Thyroid gland (tissue), 4 donors: ENCODE measurements around the gene WDFY1. TPM values are rescaled to one million over a fixed set of nuclear protein-coding genes. Genes with fewer than 3 reads are reported as not detected.

Experiments
- DNase-seq, 2 donors: peaks; one replicate each; pipeline ENCODE4 v3.0.0-alpha.2; 2019
- H3K27ac ChIP-seq, 3 donors: fragments of 200-600 bp; sonication (generic); 1 replicate in 2 of 3; 2 replicates in 1 of 3; pipeline ENCODE4 v1.5.1; 2016 to 2019; ENCODE audit warnings: mild to moderate bottlenecking in 1 of 3, moderate library complexity in 1 of 3
- H3K27me3 ChIP-seq: fragments of 200-600 bp; sonication (generic); one replicate; pipeline ENCODE4 v1.5.1; 2019
- H3K36me3 ChIP-seq, 2 donors: fragments of 200-600 bp; sonication (generic); one replicate each; pipeline ENCODE4 v1.5.1; 2016 to 2019
- H3K4me1 ChIP-seq, 2 donors: fragments of 200-600 bp; sonication (generic); one replicate each; pipeline ENCODE4 v1.5.1; 2017 to 2019
- H3K4me3 ChIP-seq, 3 donors: fragments of 200-600 bp; sonication (generic); replicated peaks in 1 of 3; 1 replicate in 2 of 3; 2 replicates in 1 of 3; pipeline ENCODE4 v1.5.1; 2016; ENCODE audit warnings: mild to moderate bottlenecking in 1 of 3
- H3K9me3 ChIP-seq: fragments of 200-600 bp; sonication (generic); one replicate; pipeline ENCODE4 v1.5.1; 2017
- POLR2A ChIP-seq, 2 donors: fragments of 450-650 bp; IDR thresholded peaks; one replicate each; pipeline ENCODE4 v1.6.1; 2017; ENCODE audit warnings: antibody characterized with exemption in 2 of 2, mild to moderate bottlenecking in 2 of 2, moderate library complexity in 1 of 2
- WGBS, 2 donors: methylation state at CpG; one replicate each; pipeline ENCODE4 v1.1.5; 2017; 5-methylcytosine and 5-hydroxymethylcytosine counted together
- intact Hi-C: fragments of 100-400 bp; cut with DNase I; formaldehyde crosslinking; loops from one replicate; pipeline ENCODE4 v1.15.1; 2023
- total RNA-seq, 4 donors: library from RNA; depleted of rRNA; stranded (reverse); fragments of >200 nt; gene quantifications; one replicate each; pipeline ENCODE4 v1.2.3, GENCODE V29; 2016
- TF ChIP-seq, protein P1 (sequence below), 6 experiments: fragments of 200-600 bp in 3 of 6; fragments of 450-650 bp in 3 of 6; sonication (generic) in 3 of 6; IDR thresholded peaks; one replicate each; pipeline ENCODE4 v1.5.1; 2016 to 2019; ENCODE audit warnings: antibody characterized with exemption in 6 of 6, mild to moderate bottlenecking in 2 of 6, inconsistent platforms in 1 of 6, moderate library complexity in 1 of 6

WDFY1 gene
- total RNA-seq, 4 donors from 2014 or later, result 49.4 to 87.7 (median 59.6) TPM

DNA sequence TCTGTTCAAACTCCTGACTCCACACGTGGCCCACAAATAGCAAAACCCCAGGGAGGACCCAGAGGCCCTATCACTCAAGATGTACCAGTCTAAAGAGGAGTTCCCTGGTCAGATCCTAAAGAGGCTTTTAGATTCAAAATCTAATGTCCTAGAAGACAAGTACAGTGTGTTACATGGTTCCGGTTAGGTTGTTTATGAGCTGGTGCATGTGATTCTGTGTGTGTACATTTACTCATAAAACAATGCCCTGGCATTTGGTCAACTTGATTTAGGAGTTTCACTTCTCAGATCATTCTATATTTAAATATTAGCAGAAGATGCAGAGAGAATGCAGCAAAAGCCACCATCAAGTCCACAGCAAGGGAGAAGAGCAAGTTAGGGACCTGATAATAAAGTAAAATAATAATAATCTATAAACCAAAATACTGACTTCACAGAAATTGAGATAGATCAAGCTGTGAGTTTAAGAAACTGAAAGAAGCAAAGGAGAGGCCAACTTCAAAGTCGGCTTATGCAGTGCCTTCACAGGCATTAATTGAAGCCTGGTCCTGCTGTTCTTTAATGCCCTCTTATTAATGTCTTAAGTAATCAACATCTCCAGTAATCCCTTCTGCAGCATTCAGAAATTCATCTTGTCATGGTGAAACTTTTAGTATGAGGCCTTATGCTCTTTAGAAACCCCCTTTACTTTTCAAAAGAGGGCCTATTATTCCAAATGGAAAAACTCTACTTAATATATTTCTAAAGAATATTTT, 103.5 kb downstream of the WDFY1 start:
- Histone ChIP-seq H3K9me3 (no peaks in the 10 kb centered on the region), H3K36me3 (no peaks in the 10 kb centered on the region), H3K27ac (no peak overlapping the region), H3K27me3 (no peaks in the 10 kb centered on the region), H3K4me3 (no peak overlapping the region), H3K4me1 (peaks cover 6 to 12% of the 10 kb centered on the region in 2 donors)
- intact Hi-C loops, result no loop called here
- WGBS, 2 donors, result 73 to 83% methylated on average over 3 of the region's 3 CpGs
- TF ChIP-seq, protein P1, sequence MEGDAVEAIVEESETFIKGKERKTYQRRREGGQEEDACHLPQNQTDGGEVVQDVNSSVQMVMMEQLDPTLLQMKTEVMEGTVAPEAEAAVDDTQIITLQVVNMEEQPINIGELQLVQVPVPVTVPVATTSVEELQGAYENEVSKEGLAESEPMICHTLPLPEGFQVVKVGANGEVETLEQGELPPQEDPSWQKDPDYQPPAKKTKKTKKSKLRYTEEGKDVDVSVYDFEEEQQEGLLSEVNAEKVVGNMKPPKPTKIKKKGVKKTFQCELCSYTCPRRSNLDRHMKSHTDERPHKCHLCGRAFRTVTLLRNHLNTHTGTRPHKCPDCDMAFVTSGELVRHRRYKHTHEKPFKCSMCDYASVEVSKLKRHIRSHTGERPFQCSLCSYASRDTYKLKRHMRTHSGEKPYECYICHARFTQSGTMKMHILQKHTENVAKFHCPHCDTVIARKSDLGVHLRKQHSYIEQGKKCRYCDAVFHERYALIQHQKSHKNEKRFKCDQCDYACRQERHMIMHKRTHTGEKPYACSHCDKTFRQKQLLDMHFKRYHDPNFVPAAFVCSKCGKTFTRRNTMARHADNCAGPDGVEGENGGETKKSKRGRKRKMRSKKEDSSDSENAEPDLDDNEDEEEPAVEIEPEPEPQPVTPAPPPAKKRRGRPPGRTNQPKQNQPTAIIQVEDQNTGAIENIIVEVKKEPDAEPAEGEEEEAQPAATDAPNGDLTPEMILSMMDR (IDR thresholded peaks at IDR 0.05), result no peak
- TF ChIP-seq POLR2A (IDR thresholded peaks at IDR 0.05), result no peak
- no peak for DNase-seq

DNA sequence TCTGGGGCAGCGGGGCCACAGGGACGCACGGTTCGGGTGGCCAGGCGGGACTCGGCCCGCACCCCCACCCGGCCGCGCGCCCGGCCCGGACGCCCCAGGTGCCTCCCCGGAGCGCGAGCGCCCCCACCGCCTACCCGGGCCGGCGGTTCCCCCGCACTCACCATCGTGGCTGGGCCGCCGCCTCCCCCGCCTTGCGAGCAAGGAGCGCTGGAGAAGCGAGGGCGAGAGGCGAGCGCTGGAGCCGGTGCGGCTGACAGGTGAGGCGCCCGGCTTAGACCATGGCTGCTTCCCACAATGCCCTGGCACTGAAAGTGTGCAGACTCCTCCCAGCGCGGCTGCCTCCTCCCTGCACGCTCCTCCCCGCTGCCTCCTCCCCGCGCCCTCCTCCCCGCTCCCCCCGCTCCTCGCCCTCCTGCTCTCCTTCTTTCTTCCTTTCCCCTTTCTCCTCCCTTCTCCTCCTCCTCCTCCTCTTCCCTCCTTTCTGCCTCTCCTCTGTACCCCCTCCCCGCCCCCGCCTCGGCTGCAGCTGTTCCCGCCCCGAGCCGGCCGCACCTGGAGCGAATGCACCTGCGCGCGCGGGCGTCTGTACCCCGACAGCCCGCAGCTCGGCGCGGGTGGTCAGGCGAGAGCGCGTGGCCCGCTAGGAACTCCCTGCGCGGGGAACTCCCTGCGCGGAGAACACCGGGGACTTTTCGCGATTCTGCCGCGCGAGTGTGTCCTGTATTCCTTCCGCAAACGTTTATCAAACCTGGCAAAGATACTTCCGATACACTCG, 107.7 kb downstream of the WDFY1 start, which contains the start of gene AP1S3:
Gene AP1S3 (minus strand): TSS at position 296 of the 775 bp plus-strand sequence. CDS start 132 bp downstream, at position 164.
- WGBS, 2 donors, result 0 to 2% methylated on average over 23 to 43 of the region's 82 CpGs
- intact Hi-C loops, result no loop called here
- peaks cover 27 to 36% of the 10 kb centered on the region in 2 donors for H3K4me1 ChIP-seq

DNA sequence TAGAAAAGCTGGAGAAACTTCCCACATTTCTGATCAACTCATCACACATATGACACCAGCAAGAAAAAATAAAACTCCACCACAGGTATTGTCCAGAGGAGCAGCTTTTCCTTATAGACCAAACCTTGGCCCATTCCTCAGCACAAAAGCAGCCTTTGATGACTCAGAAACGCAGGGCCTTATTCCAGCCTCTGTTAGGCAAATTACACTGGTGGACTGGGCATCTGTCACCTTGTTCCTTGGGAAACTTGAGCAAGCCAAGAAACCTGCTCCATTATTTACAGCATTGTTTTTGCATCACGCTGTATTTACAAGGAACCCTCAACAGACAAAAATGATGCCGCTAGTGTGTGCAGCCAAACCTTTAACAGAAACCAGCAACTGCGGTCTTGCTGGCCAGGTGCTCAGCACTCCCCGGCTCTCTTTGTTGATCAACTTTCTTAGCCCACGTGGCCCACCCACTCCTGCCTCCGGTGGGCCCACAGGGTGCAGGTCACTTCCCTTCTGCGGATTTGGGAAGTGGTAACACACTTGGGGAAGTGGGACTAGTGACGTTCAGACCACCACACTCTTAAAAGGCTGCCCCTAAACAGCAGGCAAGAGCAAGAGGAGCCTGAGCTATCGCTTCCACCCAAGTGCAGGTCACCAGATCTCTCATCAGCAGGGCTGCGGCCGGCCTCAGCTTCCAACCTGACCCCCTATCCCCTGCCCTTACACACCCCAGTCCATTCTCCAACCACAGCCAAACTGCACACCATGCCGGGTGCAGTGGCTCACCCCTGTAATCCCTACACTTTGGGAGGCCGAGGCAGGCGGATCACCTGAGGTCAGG, 109.2 kb downstream of the WDFY1 start:
- DNase-seq, result no peak
- Histone ChIP-seq H3K9me3 (no peaks in the 10 kb centered on the region), H3K27ac (peak overlapping the region; percentile 85 to 97 (median 86)), H3K27me3 (no peaks in the 10 kb centered on the region), H3K4me1 (peaks cover 31 to 36% of the 10 kb centered on the region in 2 donors), H3K36me3 (no peaks in the 10 kb centered on the region), H3K4me3 (peak overlapping the region in 1 of 3 donors; percentile 60)
- TF ChIP-seq POLR2A (IDR thresholded peaks at IDR 0.05), result no peak
- TF ChIP-seq, protein P1 (IDR thresholded peaks at IDR 0.05), result no peak
- 70 to 85% methylated on average over 15 of the region's 15 CpGs for WGBS, 2 donors
- intact Hi-C loops, result no loop called here

More for the DNA sequence above, 107.7 kb downstream of the WDFY1 start, which contains the start of gene AP1S3:
- DNase-seq, result peak; percentile 91 to 92
- no peaks in the 10 kb centered on the region for H3K27me3 ChIP-seq
- peak within 1 kb of the TSS; percentile 85 to 97 (median 86) for H3K27ac ChIP-seq
- no peaks in the 10 kb centered on the region for H3K9me3 ChIP-seq
- no peaks in the 10 kb centered on the region for H3K36me3 ChIP-seq
- peak within 1 kb of the TSS; percentile 60 to 97 (median 70) for H3K4me3 ChIP-seq
- TF ChIP-seq POLR2A (IDR thresholded peaks at IDR 0.05), result peak in 1 of 2 donors; percentile 95
- TF ChIP-seq, protein P1 (IDR thresholded peaks at IDR 0.05), result peak in 1 of 6 experiments; percentile 28

DNA sequence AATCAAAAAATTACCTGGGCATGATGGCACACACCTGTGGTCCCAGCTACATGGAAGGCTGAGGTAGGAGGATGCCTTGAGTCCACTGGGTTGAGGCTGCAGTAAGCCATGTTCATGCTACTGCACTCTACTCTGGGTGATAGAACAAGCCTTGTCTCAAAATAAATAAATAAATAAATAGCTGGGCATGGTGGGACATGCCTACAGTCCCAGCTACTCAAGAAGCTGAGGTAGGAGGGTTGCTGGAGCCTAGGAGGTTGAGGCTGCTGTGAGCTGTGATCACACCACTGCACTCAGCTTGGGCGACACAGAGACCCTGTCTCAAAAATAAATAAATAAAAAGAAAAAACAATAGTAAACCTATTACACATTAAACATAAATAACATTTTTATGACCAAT, 110.7 kb downstream of the WDFY1 start:
- intact Hi-C loops, result no loop called here
- TF ChIP-seq POLR2A (IDR thresholded peaks at IDR 0.05), result no peak
- TF ChIP-seq, protein P1 (IDR thresholded peaks at IDR 0.05), result no peak

More for the DNA sequence above, 110.7 kb downstream of the WDFY1 start:
- H3K9me3 ChIP-seq, result no peaks in the 10 kb centered on the region
- no peak for DNase-seq
- H3K27me3 ChIP-seq, result no peaks in the 10 kb centered on the region
- no peaks in the 10 kb centered on the region for H3K36me3 ChIP-seq
- peaks cover 31 to 34% of the 10 kb centered on the region in 2 donors for H3K4me1 ChIP-seq
- no peak overlapping the region for H3K4me3 ChIP-seq
- H3K27ac ChIP-seq, result peak overlapping the region in 2 of 3 donors; percentile 58 to 85
- WGBS, 2 donors, result 95 to 98% methylated on average over 1 of the region's 1 CpG
